ENCODE data around the gene ADGRA1.

Gene ADGRA1

DNA sequence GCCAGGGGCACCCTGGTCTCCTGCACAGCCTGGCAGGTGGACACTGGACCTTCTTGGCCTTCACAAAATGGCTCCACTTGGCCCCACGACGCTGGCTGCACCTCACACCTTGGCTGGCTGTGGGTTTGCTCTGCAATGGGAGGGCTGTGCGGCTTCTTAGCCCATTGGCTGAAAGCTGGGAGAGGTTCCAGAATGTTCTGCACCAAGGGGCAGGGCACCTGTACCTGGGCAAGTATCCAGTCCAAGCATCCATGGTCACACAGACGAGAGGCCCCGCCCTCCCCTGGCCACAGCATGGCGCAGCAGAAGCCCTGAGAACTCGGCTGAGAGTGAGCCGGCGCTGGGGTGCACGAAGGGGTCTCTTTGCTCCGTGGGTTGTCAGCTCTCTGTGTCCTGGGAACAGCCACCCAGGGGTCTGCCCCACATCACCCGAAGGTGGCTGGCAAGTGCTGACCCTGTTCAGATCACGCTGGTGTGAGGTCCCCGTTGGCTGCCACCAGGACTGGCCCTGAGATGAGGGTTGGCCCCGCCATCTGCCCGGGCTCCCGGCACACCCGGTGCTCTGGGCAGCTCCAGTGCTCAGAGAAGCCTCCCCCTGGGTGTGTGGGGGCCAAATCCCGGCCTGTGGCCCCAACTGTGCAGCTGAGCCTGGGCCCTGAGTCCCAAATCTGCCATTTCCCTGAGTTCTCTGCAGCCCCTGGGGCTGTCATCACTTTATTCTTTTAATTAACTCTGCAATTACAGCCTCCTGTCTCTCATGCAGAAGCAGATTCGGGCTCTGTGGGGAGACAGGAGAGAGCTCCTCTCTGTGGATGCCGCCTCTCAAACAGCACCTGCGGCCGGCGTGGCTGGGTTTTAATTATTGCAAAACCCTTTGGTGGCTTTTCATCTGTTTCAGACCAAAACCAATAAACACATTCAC, 19.4 kb upstream of the ADGRA1 start:
- no peak overlapping the region for H3K4me3 ChIP-seq (replicated peaks; ENCODE audit: low read depth, low read length)
- DNase-seq (ENCODE audit: low read depth) = no peak
- TF ChIP-seq, protein P1, sequence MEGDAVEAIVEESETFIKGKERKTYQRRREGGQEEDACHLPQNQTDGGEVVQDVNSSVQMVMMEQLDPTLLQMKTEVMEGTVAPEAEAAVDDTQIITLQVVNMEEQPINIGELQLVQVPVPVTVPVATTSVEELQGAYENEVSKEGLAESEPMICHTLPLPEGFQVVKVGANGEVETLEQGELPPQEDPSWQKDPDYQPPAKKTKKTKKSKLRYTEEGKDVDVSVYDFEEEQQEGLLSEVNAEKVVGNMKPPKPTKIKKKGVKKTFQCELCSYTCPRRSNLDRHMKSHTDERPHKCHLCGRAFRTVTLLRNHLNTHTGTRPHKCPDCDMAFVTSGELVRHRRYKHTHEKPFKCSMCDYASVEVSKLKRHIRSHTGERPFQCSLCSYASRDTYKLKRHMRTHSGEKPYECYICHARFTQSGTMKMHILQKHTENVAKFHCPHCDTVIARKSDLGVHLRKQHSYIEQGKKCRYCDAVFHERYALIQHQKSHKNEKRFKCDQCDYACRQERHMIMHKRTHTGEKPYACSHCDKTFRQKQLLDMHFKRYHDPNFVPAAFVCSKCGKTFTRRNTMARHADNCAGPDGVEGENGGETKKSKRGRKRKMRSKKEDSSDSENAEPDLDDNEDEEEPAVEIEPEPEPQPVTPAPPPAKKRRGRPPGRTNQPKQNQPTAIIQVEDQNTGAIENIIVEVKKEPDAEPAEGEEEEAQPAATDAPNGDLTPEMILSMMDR (IDR thresholded peaks at IDR 0.05; ENCODE audit: low read length, missing control alignments) = no peak

DNA sequence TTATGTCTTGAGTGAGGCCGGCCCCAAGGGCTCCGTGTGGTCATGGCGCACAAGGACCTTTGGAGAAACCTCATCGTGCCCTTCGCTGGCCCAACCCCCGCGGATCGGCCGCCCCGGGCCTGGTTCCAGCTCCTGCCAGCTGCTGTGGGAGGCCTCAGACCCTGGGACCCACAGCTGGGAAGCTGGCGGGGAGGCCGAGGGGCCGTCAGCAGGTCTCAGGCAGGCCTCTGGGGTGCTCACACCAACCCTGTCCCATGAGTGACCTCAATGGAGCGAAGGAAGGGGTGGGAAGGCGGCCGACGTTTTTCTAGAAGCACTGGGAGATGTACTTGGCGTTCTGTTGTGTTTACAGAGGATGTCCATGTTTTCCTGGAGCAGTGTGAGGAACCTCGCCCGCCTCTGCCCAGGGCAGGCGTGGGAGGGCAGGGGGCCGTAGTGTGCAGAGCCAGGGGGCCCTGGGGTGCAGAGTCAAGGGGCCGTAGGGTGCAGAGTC, 18.6 kb upstream of the ADGRA1 start:
- DNase-seq (ENCODE audit: low read depth) = no peak
- TF ChIP-seq, protein P1 (IDR thresholded peaks at IDR 0.05; ENCODE audit: low read length, missing control alignments) = no peak
- no peak overlapping the region for H3K4me3 ChIP-seq (replicated peaks; ENCODE audit: low read depth, low read length)

DNA sequence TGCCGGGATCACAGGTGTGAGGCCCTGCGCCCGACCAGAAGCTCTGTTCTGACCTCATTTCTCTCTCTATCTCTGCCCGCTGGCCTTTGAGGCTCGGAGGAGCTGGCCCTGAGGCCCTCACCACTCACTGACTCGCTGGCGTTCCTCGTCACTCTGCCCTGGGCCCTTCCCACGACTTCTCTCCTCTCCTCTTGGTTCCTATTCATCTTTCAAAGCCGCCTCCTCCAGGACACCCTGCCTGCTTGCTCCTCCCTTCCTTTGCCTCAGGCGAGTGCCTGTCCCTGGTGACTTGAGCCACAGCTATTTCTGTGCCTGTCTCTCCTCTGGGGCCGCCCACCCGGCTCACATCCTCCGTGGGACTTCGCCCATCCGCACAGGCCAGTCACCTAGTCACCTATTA, 17.3 kb upstream of the ADGRA1 start:
- H3K4me3 ChIP-seq (replicated peaks; ENCODE audit: low read depth, low read length) = no peak overlapping the region
- TF ChIP-seq, protein P1 (IDR thresholded peaks at IDR 0.05; ENCODE audit: low read length, missing control alignments) = no peak
- no peak for DNase-seq (ENCODE audit: low read depth)

DNA sequence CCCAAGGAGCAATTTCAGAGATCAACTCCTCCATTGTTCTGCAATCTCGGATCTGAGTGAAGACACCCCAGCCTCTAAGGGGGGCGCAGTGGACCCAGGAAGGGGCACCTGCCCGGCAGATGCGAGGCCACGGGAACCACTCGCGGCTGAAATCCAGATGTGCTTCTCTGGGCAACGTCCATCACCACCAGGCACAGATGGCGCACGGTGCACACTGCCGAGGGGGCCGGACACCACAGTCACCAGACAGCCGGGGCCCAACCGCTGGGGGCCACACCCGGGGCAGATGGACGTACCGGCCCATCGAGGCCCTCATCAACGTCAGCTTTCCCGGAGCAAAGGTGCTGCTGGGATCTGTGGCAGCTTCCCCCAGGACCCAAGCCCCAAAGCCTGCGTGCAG, 16.9 kb upstream of the ADGRA1 start:
- TF ChIP-seq, protein P1 (IDR thresholded peaks at IDR 0.05; ENCODE audit: low read length, missing control alignments) = no peak
- H3K4me3 ChIP-seq (replicated peaks; ENCODE audit: low read depth, low read length) = no peak overlapping the region
- DNase-seq (ENCODE audit: low read depth) = no peak

DNA sequence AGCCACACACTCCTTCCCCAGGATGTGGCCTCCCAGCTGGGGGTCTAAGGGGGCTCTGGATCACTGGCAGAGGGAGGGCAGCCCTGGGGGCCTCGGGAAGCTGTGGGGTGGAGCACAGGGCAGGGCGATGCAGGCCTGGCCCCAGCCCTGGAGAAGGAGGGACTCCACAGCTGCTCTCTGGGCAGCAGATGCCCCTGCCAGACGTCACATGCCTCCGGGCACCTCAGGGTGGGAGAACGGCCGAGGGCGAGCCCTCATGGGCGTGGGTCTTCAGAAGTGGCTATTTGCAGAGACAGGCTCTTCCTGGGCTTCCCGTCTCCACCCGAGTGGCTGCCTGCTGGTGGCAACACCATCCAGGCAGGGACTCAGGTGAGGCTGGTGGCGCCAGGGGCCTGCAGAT, 16.0 kb upstream of the ADGRA1 start:
- no peak for DNase-seq (ENCODE audit: low read depth)
- TF ChIP-seq, protein P1 (IDR thresholded peaks at IDR 0.05; ENCODE audit: low read length, missing control alignments) = no peak
- H3K4me3 ChIP-seq (replicated peaks; ENCODE audit: low read depth, low read length) = no peak overlapping the region

DNA sequence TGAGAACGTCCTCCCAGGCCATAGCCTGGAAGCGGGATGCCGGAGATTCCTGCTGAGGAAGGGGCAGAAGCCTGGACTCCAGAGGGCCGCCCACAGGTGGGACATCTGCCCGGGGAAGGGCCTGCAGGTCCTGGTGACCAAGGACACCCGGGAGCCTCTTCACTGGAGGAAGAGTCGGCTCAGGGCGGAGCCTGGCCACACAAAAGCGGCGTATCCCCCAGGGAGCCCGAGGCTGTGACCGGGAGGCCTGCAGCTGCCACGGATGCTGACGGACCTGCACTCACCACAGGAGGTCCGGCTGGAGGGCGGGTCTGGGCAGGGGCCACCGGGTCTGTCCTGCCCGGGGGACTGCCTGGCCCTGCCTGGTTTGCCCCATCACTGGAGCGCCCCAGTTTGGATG, 15.5 kb upstream of the ADGRA1 start:
- DNase-seq (ENCODE audit: low read depth) = no peak
- TF ChIP-seq, protein P1 (IDR thresholded peaks at IDR 0.05; ENCODE audit: low read length, missing control alignments) = no peak

More for the DNA sequence above, 15.5 kb upstream of the ADGRA1 start:
- no peak overlapping the region for H3K4me3 ChIP-seq (replicated peaks; ENCODE audit: low read depth, low read length)

Data from fibroblast of pulmonary artery (primary cell).